A549 (cell line): Measurements from ENCODE around the gene PLXND1. TPM values are rescaled to one million over a fixed set of nuclear protein-coding genes. Genes with fewer than 3 reads are reported as not detected.

Experiments used
- ATAC-seq, 2 experiments: fragments of 200-7000 bp in 1 of 2; fragments of >200 bp in 1 of 2; cut with Nextera tagmentation in 1 of 2; cut with Tn5 transposase in 1 of 2; 3 replicates each; pipeline versions ENCODE4 v1.8.0 to v1.9.1; 2018 to 2020; ENCODE audit warnings: mild to moderate bottlenecking in 1 of 2, moderate library complexity in 1 of 2
- CTCF ChIA-PET: fragments of 300-600 bp; sonication (Branson Sonifier 250); formaldehyde crosslinking; extraction: SDS; loops from one replicate; lab custom pipeline; 2021; ENCODE audit warnings: antibody characterized with exemption, inconsistent platforms; lab: Yijun Ruan, JAX
- POLR2A ChIA-PET: fragments of 350-600 bp; formaldehyde crosslinking; extraction: SDS; loops from one replicate; lab custom pipeline; 2021; ENCODE audit warnings: antibody characterized with exemption, inconsistent platforms; lab: Yijun Ruan, JAX
- DNase-seq, 2 experiments: peaks; one replicate each; pipeline versions ENCODE4 v3.0.0 to v3.0.0-alpha.2; 2011 to 2016; ENCODE audit warnings: low read depth in 1 of 2, low spot score in 1 of 2
- FAIRE-seq: peaks from 2 replicates; lab custom pipeline; 2011; peaks lifted over from hg19 to GRCh38; lab: Jason Lieb, UNC
- H3K27ac ChIP-seq, 2 experiments: fragments of >200 bp; sonication (Bioruptor Twin); formaldehyde crosslinking; 3 replicates each; pipeline ENCODE4 v1.5.1; 2016 to 2017
- H3K4me1 ChIP-seq: fragments of >200 bp; sonication (Bioruptor Twin); formaldehyde crosslinking; 3 replicates; pipeline ENCODE4 v1.6.1; 2016
- H3K4me2 ChIP-seq: fragments of >200 bp; sonication (Bioruptor Twin); formaldehyde crosslinking; 3 replicates; pipeline ENCODE4 v1.6.1; 2016
- H3K4me3 ChIP-seq: fragments of >200 bp; sonication (Bioruptor Twin); formaldehyde crosslinking; 3 replicates; pipeline ENCODE4 v1.5.1; 2016
- H3K9me3 ChIP-seq: fragments of >200 bp; sonication (Bioruptor Twin); formaldehyde crosslinking; 3 replicates; pipeline ENCODE4 v1.6.1; 2016
- CBX2 ChIP-seq: fragments of 200-600 bp; sonication (generic); IDR thresholded peaks from 2 replicates; pipeline ENCODE4 v1.6.1; 2016; ENCODE audit warnings: low read depth, mild to moderate bottlenecking, borderline replicate concordance
- CBX8 ChIP-seq: fragments of 200-600 bp; sonication (generic); IDR thresholded peaks from 2 replicates; pipeline ENCODE4 v1.6.1; 2016
- CEBPB ChIP-seq, 2 experiments: fragments of >200 bp in 1 of 2; sonication (Bioruptor Twin) in 1 of 2; formaldehyde crosslinking in 1 of 2; IDR thresholded peaks; 2 replicates each; pipeline ENCODE4 v1.6.1; 2012 to 2016
- EP300 ChIP-seq, 2 experiments: fragments of >200 bp; sonication (Bioruptor Twin); formaldehyde crosslinking; IDR thresholded peaks; 2 replicates in 1 of 2; 3 replicates in 1 of 2; pipeline ENCODE4 v1.6.1; 2016 to 2017
- ESRRA ChIP-seq: fragments of 150-350 bp; IDR thresholded peaks from 2 replicates; pipeline ENCODE4 v1.6.1; 2014; ENCODE audit warnings: mild to moderate bottlenecking, low read length, borderline replicate concordance
- GATA3 ChIP-seq: IDR thresholded peaks from 2 replicates; pipeline ENCODE4 v1.6.1; 2012; ENCODE audit warnings: borderline replicate concordance
- KDM1A ChIP-seq: fragments of 200-600 bp; sonication (generic); IDR thresholded peaks from 2 replicates; pipeline ENCODE4 v1.6.1; 2016; ENCODE audit warnings: low read depth, mild to moderate bottlenecking
- MYC ChIP-seq: IDR thresholded peaks from 2 replicates; pipeline ENCODE4 v1.6.1; 2012; ENCODE audit warnings: mild to moderate bottlenecking, inconsistent platforms, low read length, improper control_type of control experiment, borderline replicate concordance
- NFE2L2 ChIP-seq: fragments of 150-350 bp; conservative IDR thresholded peaks from 2 replicates; pipeline ENCODE4 v1.6.1; 2014; ENCODE audit warnings: low read length
- NR3C1 ChIP-seq: fragments of >200 bp; sonication (Bioruptor Twin); formaldehyde crosslinking; IDR thresholded peaks from 3 replicates; pipeline ENCODE4 v1.6.1; 2017
- PBX3 ChIP-seq: IDR thresholded peaks from 2 replicates; pipeline ENCODE4 v1.6.1; 2012
- POLR2A ChIP-seq: IDR thresholded peaks from 2 replicates; pipeline ENCODE4 v1.6.1; 2012; ENCODE audit warnings: mild to moderate bottlenecking, low read length
- POLR2AphosphoS2 ChIP-seq: conservative IDR thresholded peaks from 2 replicates; pipeline ENCODE4 v1.6.1; 2012; ENCODE audit warnings: low read length, improper control_type of control experiment, inconsistent platforms
- RARB ChIP-seq: fragments of 250-450 bp; sonication (Bioruptor Pico); IDR thresholded peaks from 2 replicates; pipeline ENCODE4 v1.8.0; 2021; ENCODE audit warnings: mild to moderate bottlenecking, moderate library complexity
- RCOR1 ChIP-seq: fragments of 150-350 bp; IDR thresholded peaks from 2 replicates; pipeline ENCODE4 v1.6.1; 2014; ENCODE audit warnings: antibody characterized with exemption, low read length, low read depth
- RFX5 ChIP-seq: fragments of 450-650 bp; IDR thresholded peaks from 2 replicates; pipeline ENCODE4 v1.7.1; 2014; ENCODE audit warnings: antibody characterized with exemption, mild to moderate bottlenecking, moderate library complexity
- TP53 ChIP-seq: fragments of 250-450 bp; sonication (Bioruptor Pico); IDR thresholded peaks from 2 replicates; pipeline ENCODE4 v1.5.0; 2021; ENCODE audit warnings: mild to moderate bottlenecking, moderate library complexity
- WGBS: methylation state at CpG from one replicate; pipeline ENCODE4 v1.1.6; 2017; ENCODE audit errors: missing lambda C conversion rate; 5-methylcytosine and 5-hydroxymethylcytosine counted together
- polyA plus RNA-seq, 4 experiments: library from polyadenylated mRNA; depleted of rRNA in 3 of 4; stranded (reverse); fragments of >200 nt; fragmentation: RNase III in 1 of 4; extraction: RNeasy Plus Mini Kit Qiagen cat#74134 plus additional on column Dnase treatment in 1 of 4; gene quantifications; 2 replicates in 3 of 4; 3 replicates in 1 of 4; pipeline ENCODE4 v1.2.3, GENCODE V29; 2011 to 2017
- TF ChIP-seq, protein P1 (sequence below): IDR thresholded peaks from 2 replicates; pipeline ENCODE4 v1.6.1; 2012; ENCODE audit warnings: low read depth, borderline replicate concordance
- TF ChIP-seq, protein P2 (sequence below): fragments of 250-450 bp; sonication (Bioruptor Pico); IDR thresholded peaks from 2 replicates; pipeline ENCODE4 v1.5.0; 2021; ENCODE audit warnings: mild to moderate bottlenecking, moderate library complexity, borderline replicate concordance
- TF ChIP-seq, protein P3 (sequence below): fragments of >200 bp; sonication (Bioruptor Twin); formaldehyde crosslinking; IDR thresholded peaks from 3 replicates; pipeline ENCODE4 v1.5.1; 2016
- TF ChIP-seq, protein P4 (sequence below): fragments of >200 bp; sonication (Bioruptor Twin); formaldehyde crosslinking; IDR thresholded peaks from 2 replicates; pipeline ENCODE4 v1.6.1; 2016

PLXND1 gene
- polyA plus RNA-seq, 2 of the 4 experiments (the other 2 are of a cell fraction), result 26.8 to 72.6 TPM

DNA sequence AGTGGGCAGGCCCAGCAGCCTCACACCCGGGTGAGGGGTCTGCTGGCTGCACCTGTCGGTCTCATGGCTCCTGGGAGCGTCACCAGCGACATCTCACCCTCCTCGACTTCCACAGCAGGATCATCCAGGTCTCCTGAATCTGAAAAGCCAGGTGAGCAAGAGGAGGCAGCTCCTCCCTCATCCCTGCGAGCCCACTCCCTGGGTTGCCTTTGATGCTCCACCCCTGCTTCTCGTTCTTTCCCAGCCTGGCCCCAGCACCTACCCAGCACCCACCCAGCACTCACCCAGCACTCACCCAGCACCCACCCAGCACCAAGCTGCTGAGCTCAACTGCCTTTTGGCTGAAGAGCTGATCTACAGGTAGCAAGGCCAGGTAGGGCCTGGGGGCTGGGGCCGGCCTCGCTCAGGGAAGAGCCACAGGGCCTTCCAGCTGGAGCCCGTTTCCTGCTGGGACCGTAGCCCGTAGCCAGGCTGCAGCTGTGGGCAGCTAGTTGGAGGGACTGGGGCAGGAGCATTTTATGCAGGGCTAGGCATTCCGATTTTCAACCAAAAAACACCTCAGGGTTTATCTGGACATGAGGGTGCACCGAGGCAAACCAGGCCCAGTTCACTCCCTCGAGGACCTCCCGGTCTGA is 63.2 kb downstream of the PLXND1 start, which contains the start of gene H1-8:
Gene H1-8, plus strand, starts transcription at position 20 of the 635 bp plus-strand sequence. Its CDS starts 44 bp downstream, at position 64.
- Histone ChIP-seq H3K9me3 (no peaks in the 10 kb centered on the region), H3K27ac (peak within 1 kb of the TSS in 1 of 2 experiments; percentile 13; a peak in 1 of 6 replicates), H3K4me3 (no peak within 1 kb of the TSS), H3K4me2 (no peak within 1 kb of the TSS), H3K4me1 (no peaks in the 10 kb centered on the region)
- no peak for DNase-seq
- FAIRE-seq, result no peak
- ATAC-seq, result peak in 1 of 2 experiments; percentile 24; a peak in 2 of 6 replicates
- 70% methylated on average over 6 of the region's 16 CpGs for WGBS
- ChIA-PET POLR2A (no interaction called here), CTCF (no interaction called here)
- TF ChIP-seq RCOR1 (no peak), MYC (no peak), POLR2AphosphoS2 (no peak)
- TF ChIP-seq, protein P1, sequence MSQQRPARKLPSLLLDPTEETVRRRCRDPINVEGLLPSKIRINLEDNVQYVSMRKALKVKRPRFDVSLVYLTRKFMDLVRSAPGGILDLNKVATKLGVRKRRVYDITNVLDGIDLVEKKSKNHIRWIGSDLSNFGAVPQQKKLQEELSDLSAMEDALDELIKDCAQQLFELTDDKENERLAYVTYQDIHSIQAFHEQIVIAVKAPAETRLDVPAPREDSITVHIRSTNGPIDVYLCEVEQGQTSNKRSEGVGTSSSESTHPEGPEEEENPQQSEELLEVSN, result no peak
- TF ChIP-seq, protein P2, sequence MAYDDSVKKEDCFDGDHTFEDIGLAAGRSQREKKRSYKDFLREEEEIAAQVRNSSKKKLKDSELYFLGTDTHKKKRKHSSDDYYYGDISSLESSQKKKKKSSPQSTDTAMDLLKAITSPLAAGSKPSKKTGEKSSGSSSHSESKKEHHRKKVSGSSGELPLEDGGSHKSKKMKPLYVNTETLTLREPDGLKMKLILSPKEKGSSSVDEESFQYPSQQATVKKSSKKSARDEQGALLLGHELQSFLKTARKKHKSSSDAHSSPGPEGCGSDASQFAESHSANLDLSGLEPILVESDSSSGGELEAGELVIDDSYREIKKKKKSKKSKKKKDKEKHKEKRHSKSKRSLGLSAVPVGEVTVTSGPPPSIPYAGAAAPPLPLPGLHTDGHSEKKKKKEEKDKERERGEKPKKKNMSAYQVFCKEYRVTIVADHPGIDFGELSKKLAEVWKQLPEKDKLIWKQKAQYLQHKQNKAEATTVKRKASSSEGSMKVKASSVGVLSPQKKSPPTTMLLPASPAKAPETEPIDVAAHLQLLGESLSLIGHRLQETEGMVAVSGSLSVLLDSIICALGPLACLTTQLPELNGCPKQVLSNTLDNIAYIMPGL (CRISPR knock-in tag), result no peak

- no CpG with 5 or more reads among the region's 5 CpGs for WGBS
- ChIA-PET POLR2A (no interaction called here), CTCF (no interaction called here)
- no peaks in the 10 kb centered on the region for H3K4me1 ChIP-seq
- no peak overlapping the region for H3K4me3 ChIP-seq
- H3K9me3 ChIP-seq, result no peaks in the 10 kb centered on the region
- ATAC-seq (no peak; a peak in 1 of 6 replicates), DNase-seq (no peak), FAIRE-seq (no peak)
- H3K27ac ChIP-seq, result no peak overlapping the region
- H3K4me2 ChIP-seq, result no peak overlapping the region
- no peak for TF ChIP-seq POLR2A
- no peak for TF ChIP-seq ESRRA
- TF ChIP-seq, protein P3, sequence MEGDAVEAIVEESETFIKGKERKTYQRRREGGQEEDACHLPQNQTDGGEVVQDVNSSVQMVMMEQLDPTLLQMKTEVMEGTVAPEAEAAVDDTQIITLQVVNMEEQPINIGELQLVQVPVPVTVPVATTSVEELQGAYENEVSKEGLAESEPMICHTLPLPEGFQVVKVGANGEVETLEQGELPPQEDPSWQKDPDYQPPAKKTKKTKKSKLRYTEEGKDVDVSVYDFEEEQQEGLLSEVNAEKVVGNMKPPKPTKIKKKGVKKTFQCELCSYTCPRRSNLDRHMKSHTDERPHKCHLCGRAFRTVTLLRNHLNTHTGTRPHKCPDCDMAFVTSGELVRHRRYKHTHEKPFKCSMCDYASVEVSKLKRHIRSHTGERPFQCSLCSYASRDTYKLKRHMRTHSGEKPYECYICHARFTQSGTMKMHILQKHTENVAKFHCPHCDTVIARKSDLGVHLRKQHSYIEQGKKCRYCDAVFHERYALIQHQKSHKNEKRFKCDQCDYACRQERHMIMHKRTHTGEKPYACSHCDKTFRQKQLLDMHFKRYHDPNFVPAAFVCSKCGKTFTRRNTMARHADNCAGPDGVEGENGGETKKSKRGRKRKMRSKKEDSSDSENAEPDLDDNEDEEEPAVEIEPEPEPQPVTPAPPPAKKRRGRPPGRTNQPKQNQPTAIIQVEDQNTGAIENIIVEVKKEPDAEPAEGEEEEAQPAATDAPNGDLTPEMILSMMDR, result no peak
- no peak for TF ChIP-seq NFE2L2
- TF ChIP-seq GATA3, result no peak
- TF ChIP-seq TP53 (CRISPR knock-in tag), result no peak
- no peak for TF ChIP-seq EP300 (IDR thresholded peaks at IDR 0.05)
- TF ChIP-seq RARB (CRISPR knock-in tag), result no peak
- TF ChIP-seq CBX2, result no peak
- TF ChIP-seq, protein P2 (CRISPR knock-in tag), result no peak
- TF ChIP-seq, protein P4, sequence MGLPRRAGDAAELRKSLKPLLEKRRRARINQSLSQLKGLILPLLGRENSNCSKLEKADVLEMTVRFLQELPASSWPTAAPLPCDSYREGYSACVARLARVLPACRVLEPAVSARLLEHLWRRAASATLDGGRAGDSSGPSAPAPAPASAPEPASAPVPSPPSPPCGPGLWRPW, result no peak
- TF ChIP-seq KDM1A, result no peak
- no peak for TF ChIP-seq CBX8
- TF ChIP-seq PBX3, result no peak
- no peak for TF ChIP-seq CEBPB (IDR thresholded peaks at IDR 0.05)
- no peak for TF ChIP-seq RFX5
- no peak for TF ChIP-seq NR3C1
- TF ChIP-seq, all 56 proteins: peak for 0
Measured at GRCh38 chr3:129542747-129543146, 63.7 kb downstream of the PLXND1 start.
